Amygdala (tissue), 56 donors: Measurements from ENCODE around the gene CLSTN2.
A peak's percentile ranks its signal among the peaks of the same experiment; 100 is the strongest.

Experiments
- DNase-seq, 56 donors: peaks; one replicate each; lab custom pipeline; 2025; lab: John Stamatoyannopoulos, UW

CLSTN2 gene

DNA sequence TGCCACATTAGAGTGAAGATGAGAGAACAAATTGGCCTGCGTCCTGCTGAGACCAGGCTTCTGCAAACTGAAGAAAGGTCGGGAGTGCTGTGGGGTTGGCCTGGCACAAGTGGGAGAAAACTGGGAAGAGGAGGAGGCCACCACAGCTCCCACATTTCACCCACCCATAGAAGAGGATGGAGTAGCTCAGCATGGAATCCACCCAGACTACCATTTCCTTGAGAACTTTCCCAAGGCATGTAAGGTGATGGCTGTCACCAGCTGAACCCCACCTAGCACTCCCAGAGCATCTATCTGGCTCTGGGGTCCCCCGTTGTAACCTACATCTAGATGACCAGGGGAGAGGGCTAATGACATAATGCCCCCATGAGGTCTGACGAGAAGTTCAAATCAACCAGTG, 622.5 kb downstream of the CLSTN2 start:
- DNase-seq = no peak

DNA sequence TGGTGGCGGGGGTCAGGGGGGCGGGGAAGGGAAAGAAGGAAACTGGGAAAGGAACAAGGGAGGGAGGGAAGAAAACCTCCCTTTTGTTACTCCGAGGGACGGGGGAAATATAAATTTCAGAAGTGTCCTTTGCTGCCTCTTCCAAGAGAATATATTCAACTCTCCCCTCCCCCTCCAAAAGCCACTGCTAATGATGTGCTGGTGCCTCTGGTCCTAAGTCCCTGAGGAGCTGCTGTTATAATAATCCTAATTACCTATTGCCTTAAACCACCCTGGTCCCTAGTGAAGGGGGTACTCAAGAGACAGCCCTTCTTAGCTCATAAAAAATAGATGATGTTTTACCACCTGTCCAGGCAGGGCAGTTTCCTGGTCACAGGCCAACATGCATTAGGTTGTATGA, 624.6 kb downstream of the CLSTN2 start:
- no peak for DNase-seq

DNA sequence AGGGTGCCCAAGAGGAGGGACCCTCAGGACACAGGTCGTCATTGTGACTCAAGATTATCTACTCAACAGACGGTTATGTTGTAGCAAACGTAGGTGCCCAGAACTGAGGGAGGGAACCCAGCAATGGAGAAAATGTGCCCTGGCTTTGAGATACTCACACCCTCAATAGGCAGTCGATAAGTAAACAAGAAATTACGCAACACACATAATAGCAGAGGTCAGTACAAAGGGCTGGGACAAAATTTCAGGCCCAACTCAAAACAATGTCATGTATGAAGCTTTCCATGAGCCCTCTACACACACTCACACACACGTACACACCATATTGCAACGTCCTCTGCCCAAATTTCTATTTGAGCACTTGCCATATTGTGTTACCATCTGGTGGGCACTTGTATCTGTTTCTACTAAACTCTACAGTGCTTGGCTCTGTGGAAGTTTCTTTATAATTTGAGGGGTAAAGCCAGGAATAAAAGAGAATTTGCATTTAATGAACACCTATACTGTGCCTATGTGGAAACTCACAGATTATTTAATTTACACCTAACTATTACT, 628.3 kb downstream of the CLSTN2 start:
- DNase-seq = no peak

DNA sequence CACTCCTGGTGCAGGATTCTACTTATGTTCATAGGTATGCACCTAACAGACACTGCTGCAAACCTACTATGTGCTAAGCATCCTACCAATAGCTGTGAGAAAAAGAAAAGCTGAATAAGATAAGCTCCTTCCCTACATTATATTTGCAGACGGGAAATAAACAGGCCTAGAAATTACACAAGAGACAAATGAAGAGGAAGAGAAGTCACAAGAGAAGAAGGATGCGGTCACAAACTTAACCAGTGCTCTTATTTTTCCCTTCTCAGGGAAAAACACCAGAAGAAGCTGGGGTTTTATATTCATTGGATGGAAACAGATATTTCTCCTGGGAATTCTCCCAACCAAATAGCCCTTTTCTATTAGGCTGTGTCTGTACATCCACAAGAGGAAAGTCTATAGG, 633.1 kb downstream of the CLSTN2 start:
- no peak for DNase-seq

- peak in 17 of 56 donors; percentile 3 to 65 (median 18) for DNase-seq
Measured at GRCh38 chr3:140568842-140569520, 634.0 kb downstream of the CLSTN2 start.

- peak in 1 of 56 donors; percentile 8 for DNase-seq
Measured at GRCh38 chr3:140570602-140571001, 635.6 kb downstream of the CLSTN2 start.

DNA sequence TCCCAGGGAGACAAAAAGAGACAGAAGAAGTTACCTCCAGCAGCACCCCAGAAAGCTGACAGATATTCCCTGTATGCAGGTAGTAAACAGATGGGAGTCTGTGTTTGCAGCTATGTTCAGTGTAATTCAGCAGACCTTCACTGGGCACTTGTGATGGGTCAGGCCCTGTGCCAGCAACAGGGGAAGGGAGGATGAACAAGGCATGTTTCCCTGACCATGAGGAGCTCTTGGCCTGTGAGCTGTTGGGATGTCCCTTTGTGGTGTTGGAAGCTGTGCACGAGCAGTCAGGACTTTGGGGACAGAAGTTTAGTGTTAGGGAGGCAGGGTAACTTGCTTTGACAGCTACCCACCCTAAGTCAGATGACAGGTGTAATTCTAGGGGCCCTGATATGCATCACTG, 636.9 kb downstream of the CLSTN2 start:
- no peak for DNase-seq

DNA sequence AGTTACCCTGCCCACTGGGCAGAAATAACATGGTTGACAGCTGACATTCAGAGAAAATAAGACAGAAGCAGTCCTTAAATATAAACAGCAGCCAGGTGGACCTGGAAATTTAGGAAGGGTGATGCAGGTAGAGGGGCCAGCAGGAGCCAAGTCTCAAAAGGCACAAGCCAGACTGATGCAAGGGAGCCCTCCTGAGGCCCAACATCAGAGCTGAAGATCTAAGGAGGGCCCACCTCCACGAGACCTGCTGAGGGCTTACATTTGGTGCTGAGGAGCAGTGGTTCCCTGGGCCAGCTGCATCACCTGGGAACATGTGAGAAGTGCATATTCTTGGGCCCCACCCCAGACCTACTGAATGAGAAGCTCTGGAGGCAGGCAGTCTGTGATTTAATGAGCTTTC, 637.3 kb downstream of the CLSTN2 start:
- no peak for DNase-seq

DNA sequence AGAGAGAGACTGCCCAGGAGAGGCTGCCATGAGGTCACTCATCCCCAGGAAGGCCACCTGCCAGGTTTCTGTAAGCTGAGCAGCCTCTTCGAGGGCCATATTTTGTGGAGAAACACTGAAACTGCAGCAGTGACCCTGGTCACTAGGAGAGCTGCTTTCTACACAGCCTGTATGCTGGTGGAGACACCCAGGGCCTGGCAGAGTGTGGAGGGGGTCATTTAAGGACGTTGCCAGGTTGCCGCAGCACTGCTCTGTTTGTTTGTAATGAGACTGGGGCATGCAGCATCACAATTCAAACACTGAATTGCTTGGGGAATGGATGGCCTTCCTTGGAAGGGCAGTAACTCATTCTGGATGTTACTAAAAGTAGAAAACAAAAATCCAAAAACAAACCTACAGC, 638.0 kb downstream of the CLSTN2 start:
- DNase-seq = peak in 3 of 56 donors; percentile 4 to 15 (median 11)

- DNase-seq = no peak
Measured at GRCh38 chr3:140574375-140574774, 639.4 kb downstream of the CLSTN2 start.

DNA sequence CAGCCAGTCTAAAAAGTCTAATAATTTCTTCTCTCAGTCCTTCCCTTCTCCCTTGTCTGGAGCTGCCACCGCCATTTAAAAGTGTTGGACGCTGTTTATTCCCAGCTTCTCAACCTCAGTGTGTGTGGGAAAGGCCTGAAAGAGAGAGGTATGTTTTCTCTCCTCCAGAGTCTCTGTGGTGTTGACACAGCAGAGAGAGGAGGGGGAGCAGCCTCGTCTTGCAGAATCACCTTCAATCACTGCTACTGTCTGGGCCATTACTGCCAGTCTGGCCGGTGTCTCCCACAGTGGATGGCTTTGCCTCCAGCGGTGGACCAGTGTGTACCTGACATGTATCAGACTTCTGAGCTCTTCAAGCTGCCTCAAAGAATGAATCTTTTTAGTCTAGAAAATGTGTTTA, 641.5 kb downstream of the CLSTN2 start:
- no peak for DNase-seq

DNA sequence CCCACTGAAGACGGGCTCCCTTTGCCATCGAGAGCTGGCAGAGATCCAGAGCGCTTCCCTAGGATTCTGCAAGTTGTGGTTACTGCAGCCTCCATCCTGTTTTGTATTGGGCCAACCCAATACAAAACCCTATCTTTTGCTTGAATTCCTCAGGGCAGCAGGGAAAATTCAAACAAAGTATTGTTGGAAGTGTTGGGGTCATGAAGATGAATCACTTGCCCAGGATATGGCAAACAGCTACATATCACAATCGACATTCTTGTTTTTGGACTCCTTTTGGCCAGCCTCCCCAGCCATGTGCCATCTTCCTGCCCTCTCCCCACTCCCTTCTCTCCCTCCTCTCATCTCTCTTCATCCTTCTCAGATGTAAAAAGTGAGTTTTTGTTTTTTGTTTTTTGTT, 642.9 kb downstream of the CLSTN2 start:
- no peak for DNase-seq

- no peak for DNase-seq
Measured at GRCh38 chr3:140579260-140579659, 644.3 kb downstream of the CLSTN2 start.

- no peak for DNase-seq
Measured at GRCh38 chr3:140580746-140581145, 645.8 kb downstream of the CLSTN2 start.

GRCh38 chr3:140584549-140584948, 649.6 kb downstream of the CLSTN2 start:
- DNase-seq = no peak

GRCh38 chr3:140585828-140586227, 650.8 kb downstream of the CLSTN2 start:
- no peak for DNase-seq

GRCh38 chr3:140586311-140586710, 651.3 kb downstream of the CLSTN2 start:
- DNase-seq = no peak

GRCh38 chr3:140588558-140588957, 653.6 kb downstream of the CLSTN2 start:
- no peak for DNase-seq

GRCh38 chr3:140593766-140594165, 658.8 kb downstream of the CLSTN2 start:
- no peak for DNase-seq

GRCh38 chr3:140595295-140595694, 660.3 kb downstream of the CLSTN2 start:
- DNase-seq = no peak

DNA sequence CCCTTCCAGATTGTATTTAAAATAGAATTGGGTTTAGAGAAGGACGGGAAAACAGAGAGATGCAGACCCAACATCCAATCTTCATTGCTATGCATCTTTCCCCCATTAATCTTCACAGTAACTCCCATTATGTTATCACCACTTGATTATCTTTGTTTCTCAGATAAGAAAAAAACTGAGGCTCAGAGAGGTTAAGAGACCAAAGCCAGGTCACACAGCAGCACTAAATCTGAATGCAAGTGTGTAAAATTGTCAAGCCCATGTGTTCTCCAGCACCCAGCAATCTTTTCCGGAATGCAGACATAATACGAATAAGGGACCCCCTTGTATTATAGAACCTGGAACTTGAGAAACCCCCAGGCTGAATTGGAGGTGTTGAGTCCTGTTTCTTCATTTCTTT, 662.4 kb downstream of the CLSTN2 start:
- DNase-seq = no peak

GRCh38 chr3:140597792-140598191, 662.8 kb downstream of the CLSTN2 start:
- no peak for DNase-seq

DNA sequence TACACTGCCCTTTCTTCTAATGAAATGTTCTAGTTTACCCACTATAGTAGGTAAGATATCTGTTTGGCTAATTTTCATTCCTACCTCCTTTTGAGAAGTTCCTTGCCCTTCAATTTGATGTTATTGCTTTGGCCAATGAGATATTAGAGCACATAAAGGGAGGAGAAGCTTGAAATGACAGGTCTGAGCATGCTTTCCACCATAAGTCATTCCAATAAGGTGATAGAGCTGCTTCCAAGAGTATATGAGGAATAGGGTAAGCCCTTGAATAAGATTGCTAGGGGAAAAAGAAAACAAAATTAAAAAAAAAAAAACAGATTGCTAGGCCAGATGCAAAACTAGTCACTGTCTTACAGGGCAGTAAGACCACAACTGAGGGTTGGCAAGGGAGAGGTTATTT, 664.0 kb downstream of the CLSTN2 start:
- DNase-seq = no peak
